Brain microvascular endothelial cell (primary cell): ENCODE results near the gene GAREM1.

Source experiments
- DNase-seq: peaks from one replicate; pipeline ENCODE4 v3.0.0-alpha.2; 2020
- H3K27ac ChIP-seq: fragments of 250-450 bp; sonication (Bioruptor Pico); 2 replicates; pipeline ENCODE4 v1.5.1; 2020; ENCODE audit warnings: mild to moderate bottlenecking, moderate library complexity
- H3K27me3 ChIP-seq: fragments of 250-450 bp; sonication (Bioruptor Pico); replicated peaks from 2 replicates; pipeline ENCODE4 v1.5.1; 2020; ENCODE audit warnings: mild to moderate bottlenecking
- H3K36me3 ChIP-seq: fragments of 250-450 bp; sonication (Bioruptor Pico); replicated peaks from 2 replicates; pipeline ENCODE4 v1.5.1; 2020; ENCODE audit warnings: mild to moderate bottlenecking
- H3K4me3 ChIP-seq: 2 replicates; pipeline ENCODE4 v1.5.1; 2011; ENCODE audit warnings: low read depth, mild to moderate bottlenecking, control low read depth, low read length, moderate library complexity
- in situ Hi-C: cut with HindIII; loops from 2 replicates; pipeline ENCODE4 v1.10.0; 2017; ENCODE audit warnings: low sequenced_read_pairs, low pct_ligation_motif_present
- TF ChIP-seq, protein P1 (sequence below): IDR thresholded peaks from 2 replicates; pipeline ENCODE4 v1.5.1; 2011; ENCODE audit warnings: low read depth, mild to moderate bottlenecking, moderate library complexity, low read length, control low read depth, inconsistent platforms; ENCODE audit errors: missing control alignments

The GAREM1 gene

DNA sequence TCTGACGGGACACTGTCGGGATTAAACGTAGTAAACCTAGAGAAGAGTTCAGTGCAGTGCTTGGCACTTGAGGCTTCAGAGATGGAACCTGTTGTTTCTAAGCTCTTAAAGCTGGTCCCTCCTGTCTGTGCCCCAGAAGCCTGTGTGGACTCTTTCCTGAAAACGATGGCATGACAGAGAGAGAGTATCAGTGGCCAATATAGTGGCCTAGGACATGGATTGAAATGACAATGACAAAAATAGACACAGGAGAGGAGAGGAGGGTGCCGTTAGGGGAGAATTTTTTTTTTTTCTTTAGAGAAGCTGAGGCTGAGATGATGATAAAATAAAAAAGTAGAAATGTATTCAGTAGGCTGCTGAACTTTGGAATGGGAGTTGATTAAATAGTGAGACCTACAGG is 138.0 kb downstream of the GAREM1 start:
- TF ChIP-seq, protein P1, sequence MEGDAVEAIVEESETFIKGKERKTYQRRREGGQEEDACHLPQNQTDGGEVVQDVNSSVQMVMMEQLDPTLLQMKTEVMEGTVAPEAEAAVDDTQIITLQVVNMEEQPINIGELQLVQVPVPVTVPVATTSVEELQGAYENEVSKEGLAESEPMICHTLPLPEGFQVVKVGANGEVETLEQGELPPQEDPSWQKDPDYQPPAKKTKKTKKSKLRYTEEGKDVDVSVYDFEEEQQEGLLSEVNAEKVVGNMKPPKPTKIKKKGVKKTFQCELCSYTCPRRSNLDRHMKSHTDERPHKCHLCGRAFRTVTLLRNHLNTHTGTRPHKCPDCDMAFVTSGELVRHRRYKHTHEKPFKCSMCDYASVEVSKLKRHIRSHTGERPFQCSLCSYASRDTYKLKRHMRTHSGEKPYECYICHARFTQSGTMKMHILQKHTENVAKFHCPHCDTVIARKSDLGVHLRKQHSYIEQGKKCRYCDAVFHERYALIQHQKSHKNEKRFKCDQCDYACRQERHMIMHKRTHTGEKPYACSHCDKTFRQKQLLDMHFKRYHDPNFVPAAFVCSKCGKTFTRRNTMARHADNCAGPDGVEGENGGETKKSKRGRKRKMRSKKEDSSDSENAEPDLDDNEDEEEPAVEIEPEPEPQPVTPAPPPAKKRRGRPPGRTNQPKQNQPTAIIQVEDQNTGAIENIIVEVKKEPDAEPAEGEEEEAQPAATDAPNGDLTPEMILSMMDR = no peak
- Histone ChIP-seq H3K36me3 (no peaks in the 10 kb centered on the region), H3K27ac (no peak overlapping the region), H3K4me3 (no peak overlapping the region), H3K27me3 (no peaks in the 10 kb centered on the region)
- in situ Hi-C loops = no loop called here
- DNase-seq = no peak

DNA sequence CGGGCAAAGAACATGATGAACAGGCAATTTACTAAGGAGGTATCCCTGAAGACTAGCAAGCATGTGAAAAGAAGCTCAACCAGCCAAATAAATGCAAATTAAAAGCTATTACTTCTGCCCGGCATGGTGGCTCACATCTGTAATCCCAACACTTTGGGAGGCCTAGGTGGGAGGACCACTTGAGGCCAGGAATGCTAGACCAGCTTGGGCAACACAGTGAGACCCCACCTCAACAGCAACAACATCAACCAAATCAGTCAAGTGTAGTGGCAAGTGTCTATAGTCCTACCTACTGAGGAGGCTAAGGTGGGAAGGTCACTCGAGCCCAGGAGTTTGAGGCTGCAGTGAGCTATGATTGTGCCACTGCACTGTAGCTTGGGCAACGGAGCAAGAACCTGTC is 141.7 kb downstream of the GAREM1 start:
- no peaks in the 10 kb centered on the region for H3K27me3 ChIP-seq
- in situ Hi-C loops = no loop called here
- no peaks in the 10 kb centered on the region for H3K36me3 ChIP-seq
- H3K27ac ChIP-seq = no peak overlapping the region
- no peak overlapping the region for H3K4me3 ChIP-seq
- TF ChIP-seq, protein P1 = no peak
- DNase-seq = no peak

DNA sequence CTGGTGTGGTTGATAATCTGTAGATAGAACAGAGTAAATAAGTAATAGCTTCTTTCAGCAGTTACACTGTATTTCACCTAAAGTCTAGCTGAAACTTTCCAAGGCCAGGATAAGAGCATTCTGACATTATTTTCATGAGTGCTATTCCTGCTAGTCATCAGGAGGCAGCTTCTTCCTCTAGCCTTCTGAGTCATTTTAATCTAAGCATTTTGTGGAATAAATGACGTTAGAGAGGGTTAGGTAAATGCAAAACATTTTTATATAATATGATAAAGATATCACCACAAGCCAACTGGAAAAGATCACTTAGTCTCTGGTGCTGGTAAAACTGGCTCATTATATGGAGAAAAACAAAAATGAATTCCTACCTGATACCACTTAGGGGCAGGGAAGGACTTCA is 142.3 kb downstream of the GAREM1 start:
- Histone ChIP-seq H3K4me3 (no peak overlapping the region), H3K27me3 (no peaks in the 10 kb centered on the region), H3K36me3 (no peaks in the 10 kb centered on the region), H3K27ac (peak overlapping the region; percentile 49)
- DNase-seq = peak; percentile 49
- TF ChIP-seq, protein P1 = no peak
- in situ Hi-C loops = no loop called here

DNA sequence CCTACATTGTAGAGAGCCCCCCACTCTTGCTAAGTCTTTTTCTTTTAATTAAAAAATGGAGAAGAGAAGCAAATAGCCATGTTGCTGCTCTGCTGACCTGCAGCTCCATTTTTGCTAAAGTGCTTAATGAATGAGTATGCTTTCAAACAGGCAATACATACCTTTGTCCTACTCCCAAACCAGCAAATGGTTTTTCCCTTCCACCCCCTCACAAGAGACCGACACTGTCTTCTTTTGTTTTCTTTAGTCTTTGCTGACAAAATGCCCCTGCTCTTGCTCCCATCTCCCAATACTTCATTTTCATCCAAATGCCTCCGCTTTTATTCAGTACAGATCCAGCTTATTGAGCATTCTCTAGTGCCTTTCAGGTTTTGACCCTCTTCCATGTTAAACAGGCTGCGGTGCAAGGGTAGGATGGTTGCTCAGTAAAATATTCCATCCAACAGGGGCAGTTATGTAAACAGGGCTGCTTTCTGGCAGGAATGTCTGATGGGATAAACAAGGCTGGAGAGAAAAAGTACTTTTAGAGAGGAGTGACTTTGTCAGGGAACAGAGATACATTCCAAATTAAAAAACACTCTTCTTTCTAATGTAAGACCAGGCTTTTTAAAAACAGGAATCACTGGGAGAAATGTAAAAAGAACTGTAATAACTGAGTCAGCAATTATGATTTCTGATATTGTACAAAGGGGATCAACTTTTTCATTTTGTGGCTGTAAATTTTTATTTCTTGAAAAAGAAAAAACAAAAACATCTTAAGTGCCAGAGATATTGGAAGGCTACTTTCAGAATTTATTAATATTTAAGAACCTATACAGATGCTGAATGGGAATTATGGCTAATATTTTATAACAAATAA is 144.0 kb downstream of the GAREM1 start:
- DNase-seq = no peak
- no peak overlapping the region for H3K4me3 ChIP-seq
- H3K27me3 ChIP-seq = no peaks in the 10 kb centered on the region
- no peaks in the 10 kb centered on the region for H3K36me3 ChIP-seq
- no peak overlapping the region for H3K27ac ChIP-seq
- in situ Hi-C loops = no loop called here
- TF ChIP-seq, protein P1 = no peak

DNA sequence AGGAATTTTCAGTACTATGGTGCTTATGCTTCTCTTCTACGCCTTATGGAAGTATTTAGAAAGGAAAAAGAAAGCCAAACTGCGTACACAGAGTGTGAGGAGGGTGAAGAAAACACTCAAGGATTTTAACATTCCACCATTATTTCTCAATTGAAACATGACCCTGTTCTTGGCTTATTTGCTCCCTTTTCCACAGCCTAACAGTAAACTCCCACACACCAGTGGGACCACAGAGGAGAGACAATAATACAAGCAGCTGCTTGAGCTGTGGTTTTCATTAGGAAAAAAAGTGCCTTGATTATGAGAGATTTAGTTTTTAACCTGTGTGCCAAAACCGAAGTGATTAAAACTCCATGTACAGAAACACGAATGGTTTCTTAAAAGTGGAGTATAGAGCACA is 146.5 kb downstream of the GAREM1 start:
- in situ Hi-C loops = no loop called here
- Histone ChIP-seq H3K27ac (no peak overlapping the region), H3K4me3 (no peak overlapping the region), H3K36me3 (no peaks in the 10 kb centered on the region), H3K27me3 (no peaks in the 10 kb centered on the region)
- no peak for DNase-seq
- TF ChIP-seq, protein P1 = no peak

DNA sequence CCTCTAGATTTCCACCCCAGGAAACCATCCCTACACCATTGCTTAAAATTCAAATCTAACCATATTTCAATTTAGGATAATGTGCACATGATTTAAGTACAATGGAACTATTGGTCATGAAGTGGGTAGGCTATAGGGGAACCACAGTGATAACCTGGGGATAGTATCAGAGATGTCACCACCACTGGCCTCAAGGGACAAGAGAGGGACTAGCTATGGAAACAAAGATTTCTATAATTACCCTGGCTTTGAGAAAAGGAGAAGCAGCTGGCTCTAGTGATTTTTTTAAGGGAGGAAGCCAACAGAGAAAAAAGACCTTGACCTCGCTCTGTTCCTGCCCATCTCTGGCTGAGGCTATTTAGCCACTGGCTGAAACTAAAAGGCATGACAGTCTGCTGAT is 148.9 kb downstream of the GAREM1 start:
- Histone ChIP-seq H3K27me3 (no peaks in the 10 kb centered on the region), H3K4me3 (no peak overlapping the region), H3K27ac (no peak overlapping the region), H3K36me3 (no peaks in the 10 kb centered on the region)
- TF ChIP-seq, protein P1 = no peak
- DNase-seq = no peak
- in situ Hi-C loops = no loop called here
